A549 treated with AZD2906 at 1 μM for 4 hours (cell line): ENCODE data around the gene PATE2. TPM values are rescaled to one million over a fixed set of nuclear protein-coding genes. Genes with fewer than 3 reads are reported as not detected.

Experiments used
- total RNA-seq: library from RNA; stranded (reverse); fragments of 200-300 nt; extraction: Qiagen RNA extraction; gene quantifications from 5 replicates; pipeline ENCODE4 v1.2.3, GENCODE V29; 2022

Gene PATE2
- total RNA-seq, result not detected in 5 replicates

GRCh38 chr11:125778728-125779127 lies at the start of gene PATE2:
Gene PATE2 (minus strand): TSS chr11:125778828. CDS start chr11:125778773, 55 bp downstream.

GRCh38 chr11:125787827-125788226 lies 9.2 kb upstream of the PATE2 start, which contains the start of gene PATE3:
Gene PATE3 (plus strand): TSS chr11:125788127. CDS start chr11:125788152, 25 bp downstream.

GRCh38 chr11:125745979-125746378 lies 32.6 kb downstream of the PATE2 start, which contains the start of gene PATE1:
Gene PATE1 (plus strand): TSS chr11:125746279. CDS start chr11:125746305, 26 bp downstream.

Other genes with a start within 250 kb of the PATE2 start
- gene EI24, start 209.4 kb downstream of the PATE2 start, total RNA-seq, result 97.3 to 113 TPM (median 98.8 TPM) in 5 replicates
- gene STT3A, start 186.0 kb downstream of the PATE2 start, total RNA-seq, result 88.4 to 94.1 TPM (median 91.7 TPM) in 5 replicates
- gene CHEK1, start 153.7 kb downstream of the PATE2 start, total RNA-seq, result 27.6 to 37.0 TPM (median 28.7 TPM) in 5 replicates
- gene ACRV1, start 98.0 kb downstream of the PATE2 start, total RNA-seq, result 0.12 TPM in 1 of 5 replicates, not detected in the others
- not detected in 5 replicates for gene PATE1, start 32.5 kb downstream of the PATE2 start, total RNA-seq
- gene PATE3, start 9.3 kb upstream of the PATE2 start, total RNA-seq, result not detected in 5 replicates
- gene PATE4, start 54.5 kb upstream of the PATE2 start, total RNA-seq, result not detected in 5 replicates
- gene HYLS1, start 108.8 kb upstream of the PATE2 start, total RNA-seq, result 10.9 to 12.1 TPM (median 11.9 TPM) in 5 replicates
- 6.5 to 10.6 TPM (median 7.8 TPM) in 5 replicates for gene PUS3, start 124.4 kb upstream of the PATE2 start, total RNA-seq
- gene DDX25, start 125.7 kb upstream of the PATE2 start, total RNA-seq, result 0.14 TPM in 1 of 5 replicates, not detected in the others
- not detected in 5 replicates for gene VSIG10L2, start 167.2 kb upstream of the PATE2 start, total RNA-seq